ENCODE results near the gene RMND5B. TPM values are rescaled to one million over a fixed set of nuclear protein-coding genes. Genes with fewer than 3 reads are reported as not detected.

The RMND5B gene
- total RNA-seq, 1 experiment from 2014 or later, result 24.1 TPM

DNA sequence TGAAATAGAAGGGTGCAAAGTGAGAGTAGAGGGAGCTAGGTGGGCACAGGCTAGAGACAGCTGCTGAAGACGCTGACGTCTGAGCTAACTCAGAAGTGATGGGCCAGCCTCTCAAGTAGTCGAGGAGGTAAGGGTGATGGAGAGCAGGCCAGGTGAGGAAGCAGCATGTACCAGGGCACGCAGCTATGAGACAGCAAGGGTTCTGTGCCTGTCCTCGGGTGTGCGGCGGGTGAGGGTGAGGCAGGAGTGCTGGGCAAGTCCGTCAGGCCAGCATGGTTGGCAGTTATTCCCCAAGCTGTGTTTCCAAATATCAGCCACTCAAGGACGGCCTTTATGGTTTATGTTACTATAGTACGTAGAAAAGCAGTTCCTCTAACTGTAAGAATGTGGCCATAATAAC is 6.2 kb downstream of the RMND5B start (continued):
- TF ChIP-seq ELF1 (IDR thresholded peaks at IDR 0.05; ENCODE audit: borderline replicate concordance, low read depth) (no peak), YY1 (IDR thresholded peaks at IDR 0.05; ENCODE audit: extremely low read depth, insufficient replicate concordance, low read depth, low read length) (no peak), EGR1 (IDR thresholded peaks at IDR 0.05; ENCODE audit: low read depth) (no peak)

DNA sequence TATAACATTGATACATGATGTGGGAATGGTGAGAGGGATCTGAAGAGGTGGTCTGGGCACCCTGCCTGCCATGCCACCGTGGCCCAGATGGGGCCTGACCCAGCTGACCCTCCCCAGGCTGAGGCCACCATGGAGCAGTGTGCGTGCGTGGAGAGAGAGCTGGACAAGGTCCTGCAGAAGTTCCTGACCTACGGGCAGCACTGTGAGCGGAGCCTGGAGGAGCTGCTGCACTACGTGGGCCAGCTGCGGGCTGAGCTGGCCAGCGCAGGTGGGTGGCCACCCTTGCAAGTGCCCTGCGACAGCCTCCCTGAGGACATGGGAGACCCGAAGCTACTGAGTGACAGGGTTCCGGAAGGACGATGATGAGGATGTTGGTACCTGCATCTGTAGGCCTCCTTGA is 7.2 kb downstream of the RMND5B start:
- Histone ChIP-seq H3K9ac (ENCODE audit: low read length) (no peak overlapping the region), H3K4me2 (ENCODE audit: low read length) (no peak overlapping the region), H3K27ac (ENCODE audit: low read depth, low read length) (no peak overlapping the region), H2AFZ (ENCODE audit: low read depth, low read length, poor library complexity, severe bottlenecking) (no peak overlapping the region), H3K9me2 (ENCODE audit: insufficient read depth) (no peaks in the 10 kb centered on the region), H3K36me3 (ENCODE audit: control insufficient read depth in 1 of 2, insufficient read depth in 2 of 2, low read length in 2 of 2) (peaks cover 6 to 9% of the 10 kb centered on the region in 2 experiments; a peak in 3 of 4 replicates), H3K4me3 (replicated peaks in 1 of 2; ENCODE audit: low read depth in 1 of 2, low read length in 2 of 2) (no peak overlapping the region), H3K27me3 (ENCODE audit: insufficient read depth, low read length) (no peaks in the 10 kb centered on the region), H3K9me3 (ENCODE audit: control insufficient read depth in 1 of 2, insufficient read depth in 1 of 2, low read depth in 1 of 2, low read length in 2 of 2) (no peaks in the 10 kb centered on the region), H4K20me1 (ENCODE audit: insufficient read depth) (no peaks in the 10 kb centered on the region), H3K4me1 (ENCODE audit: control insufficient read depth in 1 of 2, insufficient read depth in 2 of 2, low read length in 2 of 2) (no peaks in the 10 kb centered on the region), H3K79me2 (ENCODE audit: insufficient read depth, low read length) (peaks cover 8% of the 10 kb centered on the region; the same call in 1 of the 2 replicates)
- intact Hi-C loops (cut with micrococcal nuclease), result no loop called here
- ATAC-seq (peak; percentile 25; the same call in 1 of the 2 replicates), DNase-seq (ENCODE audit: low read depth, low spot score) (no peak)
- no peak for TF ChIP-seq FOSL1 (IDR thresholded peaks at IDR 0.05; ENCODE audit: low read depth)
- TF ChIP-seq SIN3A (IDR thresholded peaks at IDR 0.05; ENCODE audit: low read depth), result no peak
- TF ChIP-seq, protein P1, sequence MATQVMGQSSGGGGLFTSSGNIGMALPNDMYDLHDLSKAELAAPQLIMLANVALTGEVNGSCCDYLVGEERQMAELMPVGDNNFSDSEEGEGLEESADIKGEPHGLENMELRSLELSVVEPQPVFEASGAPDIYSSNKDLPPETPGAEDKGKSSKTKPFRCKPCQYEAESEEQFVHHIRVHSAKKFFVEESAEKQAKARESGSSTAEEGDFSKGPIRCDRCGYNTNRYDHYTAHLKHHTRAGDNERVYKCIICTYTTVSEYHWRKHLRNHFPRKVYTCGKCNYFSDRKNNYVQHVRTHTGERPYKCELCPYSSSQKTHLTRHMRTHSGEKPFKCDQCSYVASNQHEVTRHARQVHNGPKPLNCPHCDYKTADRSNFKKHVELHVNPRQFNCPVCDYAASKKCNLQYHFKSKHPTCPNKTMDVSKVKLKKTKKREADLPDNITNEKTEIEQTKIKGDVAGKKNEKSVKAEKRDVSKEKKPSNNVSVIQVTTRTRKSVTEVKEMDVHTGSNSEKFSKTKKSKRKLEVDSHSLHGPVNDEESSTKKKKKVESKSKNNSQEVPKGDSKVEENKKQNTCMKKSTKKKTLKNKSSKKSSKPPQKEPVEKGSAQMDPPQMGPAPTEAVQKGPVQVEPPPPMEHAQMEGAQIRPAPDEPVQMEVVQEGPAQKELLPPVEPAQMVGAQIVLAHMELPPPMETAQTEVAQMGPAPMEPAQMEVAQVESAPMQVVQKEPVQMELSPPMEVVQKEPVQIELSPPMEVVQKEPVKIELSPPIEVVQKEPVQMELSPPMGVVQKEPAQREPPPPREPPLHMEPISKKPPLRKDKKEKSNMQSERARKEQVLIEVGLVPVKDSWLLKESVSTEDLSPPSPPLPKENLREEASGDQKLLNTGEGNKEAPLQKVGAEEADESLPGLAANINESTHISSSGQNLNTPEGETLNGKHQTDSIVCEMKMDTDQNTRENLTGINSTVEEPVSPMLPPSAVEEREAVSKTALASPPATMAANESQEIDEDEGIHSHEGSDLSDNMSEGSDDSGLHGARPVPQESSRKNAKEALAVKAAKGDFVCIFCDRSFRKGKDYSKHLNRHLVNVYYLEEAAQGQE (IDR thresholded peaks at IDR 0.05; ENCODE audit: low read depth), result no peak
- TF ChIP-seq, protein P2, sequence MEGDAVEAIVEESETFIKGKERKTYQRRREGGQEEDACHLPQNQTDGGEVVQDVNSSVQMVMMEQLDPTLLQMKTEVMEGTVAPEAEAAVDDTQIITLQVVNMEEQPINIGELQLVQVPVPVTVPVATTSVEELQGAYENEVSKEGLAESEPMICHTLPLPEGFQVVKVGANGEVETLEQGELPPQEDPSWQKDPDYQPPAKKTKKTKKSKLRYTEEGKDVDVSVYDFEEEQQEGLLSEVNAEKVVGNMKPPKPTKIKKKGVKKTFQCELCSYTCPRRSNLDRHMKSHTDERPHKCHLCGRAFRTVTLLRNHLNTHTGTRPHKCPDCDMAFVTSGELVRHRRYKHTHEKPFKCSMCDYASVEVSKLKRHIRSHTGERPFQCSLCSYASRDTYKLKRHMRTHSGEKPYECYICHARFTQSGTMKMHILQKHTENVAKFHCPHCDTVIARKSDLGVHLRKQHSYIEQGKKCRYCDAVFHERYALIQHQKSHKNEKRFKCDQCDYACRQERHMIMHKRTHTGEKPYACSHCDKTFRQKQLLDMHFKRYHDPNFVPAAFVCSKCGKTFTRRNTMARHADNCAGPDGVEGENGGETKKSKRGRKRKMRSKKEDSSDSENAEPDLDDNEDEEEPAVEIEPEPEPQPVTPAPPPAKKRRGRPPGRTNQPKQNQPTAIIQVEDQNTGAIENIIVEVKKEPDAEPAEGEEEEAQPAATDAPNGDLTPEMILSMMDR (IDR thresholded peaks at IDR 0.05 in 2 of 3, conservative IDR thresholded peaks at IDR 0.05 in 1 of 3; ENCODE audit: borderline replicate concordance in 1 of 3, insufficient read depth in 1 of 3, low read depth in 2 of 3, low read length in 2 of 3), result no peak
- TF ChIP-seq CEBPB (IDR thresholded peaks at IDR 0.05; ENCODE audit: low read depth), result no peak
- no peak for TF ChIP-seq EZH2 (IDR thresholded peaks at IDR 0.05)
- TF ChIP-seq, protein P3, sequence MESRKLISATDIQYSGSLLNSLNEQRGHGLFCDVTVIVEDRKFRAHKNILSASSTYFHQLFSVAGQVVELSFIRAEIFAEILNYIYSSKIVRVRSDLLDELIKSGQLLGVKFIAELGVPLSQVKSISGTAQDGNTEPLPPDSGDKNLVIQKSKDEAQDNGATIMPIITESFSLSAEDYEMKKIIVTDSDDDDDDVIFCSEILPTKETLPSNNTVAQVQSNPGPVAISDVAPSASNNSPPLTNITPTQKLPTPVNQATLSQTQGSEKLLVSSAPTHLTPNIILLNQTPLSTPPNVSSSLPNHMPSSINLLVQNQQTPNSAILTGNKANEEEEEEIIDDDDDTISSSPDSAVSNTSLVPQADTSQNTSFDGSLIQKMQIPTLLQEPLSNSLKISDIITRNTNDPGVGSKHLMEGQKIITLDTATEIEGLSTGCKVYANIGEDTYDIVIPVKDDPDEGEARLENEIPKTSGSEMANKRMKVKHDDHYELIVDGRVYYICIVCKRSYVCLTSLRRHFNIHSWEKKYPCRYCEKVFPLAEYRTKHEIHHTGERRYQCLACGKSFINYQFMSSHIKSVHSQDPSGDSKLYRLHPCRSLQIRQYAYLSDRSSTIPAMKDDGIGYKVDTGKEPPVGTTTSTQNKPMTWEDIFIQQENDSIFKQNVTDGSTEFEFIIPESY (IDR thresholded peaks at IDR 0.05; ENCODE audit: extremely low read depth, insufficient replicate concordance, low read length), result no peak
- no peak for TF ChIP-seq EGR1 (IDR thresholded peaks at IDR 0.05; ENCODE audit: low read depth)
- no peak for TF ChIP-seq CBX3 (IDR thresholded peaks at IDR 0.05; ENCODE audit: low read depth)
- no peak for TF ChIP-seq TCF7L2 (IDR thresholded peaks at IDR 0.05; ENCODE audit: borderline replicate concordance, extremely low read depth, insufficient read depth, insufficient read length)
- TF ChIP-seq SRF (IDR thresholded peaks at IDR 0.05; ENCODE audit: low read depth), result no peak
- no peak for TF ChIP-seq POLR2A (IDR thresholded peaks at IDR 0.05; ENCODE audit: borderline replicate concordance, extremely low read depth, insufficient read depth, insufficient read length)
- RAD21 ChIA-PET (ENCODE audit: low non-redundant PET in 1 of 2, low total read pairs in 2 of 2, uncharacterized antibody in 2 of 2, unreplicated experiment in 2 of 2), result no interaction called here
- POLR2A ChIA-PET, result interaction anchor here (2.3 kb wide), 1 partner anchor 16 kb away, joined by 5 read pairs; the partner anchor contains the start of gene NHP2
- CTCF ChIA-PET, result interaction anchor here (2.2 kb wide), 1 partner anchor 8 kb away, joined by 7 read pairs; no protein-coding TSS in a partner anchor
- BruUV-seq (replicated peaks), result no TSS peak

Measured in HCT116 (cell line).